Hepatocyte (in vitro differentiated cells): ENCODE measurements around the gene SRBD1.

Experiments used
- CTCF ChIP-seq: fragments of 200-600 bp; sonication (generic); IDR thresholded peaks from 2 replicates; pipeline ENCODE4 v1.5.1; 2016; ENCODE audit warnings: antibody characterized with exemption, mild to moderate bottlenecking; ENCODE audit not compliant: poor library complexity
- EZH2 ChIP-seq: fragments of 200-600 bp; sonication (generic); IDR thresholded peaks from 2 replicates; pipeline ENCODE4 v1.6.1; 2016; ENCODE audit warnings: antibody characterized with exemption, mild to moderate bottlenecking, borderline replicate concordance

- TF ChIP-seq CTCF: no peak
- no peak for TF ChIP-seq EZH2
Measured at GRCh38 chr2:45368792-45369191, 242.3 kb downstream of the SRBD1 start.
